Effector memory CD4-positive, alpha-beta T cell (primary cell): Measurements from ENCODE around the gene C9.
"Not testable (repeated sequence)": the region's sequence is repeated elsewhere in the genome, so short reads cannot be mapped to it uniquely, and the experiment has no call there.

Source experiments
- DNase-seq, 3 donors: peaks; one replicate each; pipeline ENCODE4 v3.0.0-alpha.2; 2020
- H3K27ac ChIP-seq: 2 replicates; pipeline ENCODE4 v1.7.0; 2013; ENCODE audit warnings: mild to moderate bottlenecking, low read length, moderate library complexity; ENCODE audit not compliant: insufficient read depth, poor library complexity, severe bottlenecking
- H3K27me3 ChIP-seq: replicated peaks from 2 replicates; pipeline ENCODE4 v1.7.0; 2013; ENCODE audit warnings: mild to moderate bottlenecking, low read length; ENCODE audit not compliant: insufficient read depth, control insufficient read depth, poor library complexity, severe bottlenecking
- H3K36me3 ChIP-seq: 2 replicates; pipeline ENCODE4 v1.7.0; 2013; ENCODE audit warnings: mild to moderate bottlenecking, low read length, moderate library complexity; ENCODE audit not compliant: control insufficient read depth, insufficient read depth
- H3K4me1 ChIP-seq: 2 replicates; pipeline ENCODE4 v1.7.0; 2013; ENCODE audit warnings: low read length, mild to moderate bottlenecking; ENCODE audit not compliant: control insufficient read depth, insufficient read depth, poor library complexity, severe bottlenecking
- H3K4me3 ChIP-seq: 2 replicates; pipeline ENCODE4 v1.7.0; 2013; ENCODE audit warnings: low read length, low read depth, mild to moderate bottlenecking; ENCODE audit not compliant: insufficient read depth, poor library complexity, severe bottlenecking
- H3K9me3 ChIP-seq: 2 replicates; pipeline ENCODE4 v1.7.0; 2013; ENCODE audit warnings: mild to moderate bottlenecking, low read length, moderate library complexity; ENCODE audit not compliant: control insufficient read depth

C9 gene

GRCh38 chr5:39273314-39273954, 90.9 kb downstream of the C9 start:
- no peak overlapping the region for H3K4me3 ChIP-seq
- no peaks in the 10 kb centered on the region for H3K9me3 ChIP-seq
- H3K4me1 ChIP-seq = peaks cover 20% of the 10 kb centered on the region
- no peaks in the 10 kb centered on the region for H3K27me3 ChIP-seq
- H3K27ac ChIP-seq = peak overlapping the region; percentile 78
- no peak for DNase-seq
- H3K36me3 ChIP-seq = no peaks in the 10 kb centered on the region

GRCh38 chr5:39272869-39273231, 91.4 kb downstream of the C9 start:
- Histone ChIP-seq H3K27ac (peak overlapping the region; percentile 78), H3K4me1 (peaks cover 20% of the 10 kb centered on the region)
- not testable (repeated sequence) for H3K9me3 ChIP-seq, H3K4me3 ChIP-seq, H3K27me3 ChIP-seq, H3K36me3 ChIP-seq, DNase-seq

GRCh38 chr5:39270225-39270848, 94.0 kb downstream of the C9 start:
- no peak for DNase-seq
- Histone ChIP-seq H3K4me3 (no peak overlapping the region), H3K27me3 (no peaks in the 10 kb centered on the region), H3K27ac (no peak overlapping the region), H3K9me3 (no peaks in the 10 kb centered on the region), H3K36me3 (no peaks in the 10 kb centered on the region), H3K4me1 (peaks cover 20% of the 10 kb centered on the region)

- Histone ChIP-seq H3K36me3 (no peaks in the 10 kb centered on the region), H3K4me1 (no peaks in the 10 kb centered on the region), H3K27ac (no peak overlapping the region), H3K4me3 (no peak overlapping the region), H3K9me3 (no peaks in the 10 kb centered on the region), H3K27me3 (no peaks in the 10 kb centered on the region)
- no peak for DNase-seq
These were observed 97.1 kb downstream of the C9 start for GRCh38 chr5:39267186-39267585.

- no peaks in the 10 kb centered on the region for H3K9me3 ChIP-seq
- no peaks in the 10 kb centered on the region for H3K4me1 ChIP-seq
- no peak overlapping the region for H3K4me3 ChIP-seq
- no peaks in the 10 kb centered on the region for H3K27me3 ChIP-seq
- DNase-seq = no peak
- H3K27ac ChIP-seq = no peak overlapping the region
- H3K36me3 ChIP-seq = no peaks in the 10 kb centered on the region
These were observed 97.9 kb downstream of the C9 start for GRCh38 chr5:39266442-39266841.

GRCh38 chr5:39264528-39264927, 99.8 kb downstream of the C9 start:
- H3K4me3 ChIP-seq = no peak overlapping the region
- DNase-seq = no peak
- H3K27me3 ChIP-seq = no peaks in the 10 kb centered on the region
- H3K36me3 ChIP-seq = no peaks in the 10 kb centered on the region
- H3K4me1 ChIP-seq = no peaks in the 10 kb centered on the region
- no peaks in the 10 kb centered on the region for H3K9me3 ChIP-seq
- H3K27ac ChIP-seq = no peak overlapping the region

GRCh38 chr5:39262981-39263380, 101.3 kb downstream of the C9 start:
- Histone ChIP-seq H3K27me3 (no peaks in the 10 kb centered on the region), H3K36me3 (no peaks in the 10 kb centered on the region), H3K4me1 (no peaks in the 10 kb centered on the region), H3K27ac (no peak overlapping the region), H3K4me3 (no peak overlapping the region), H3K9me3 (no peaks in the 10 kb centered on the region)
- DNase-seq = no peak

- Histone ChIP-seq H3K27ac (no peak overlapping the region), H3K36me3 (no peaks in the 10 kb centered on the region), H3K4me3 (no peak overlapping the region), H3K4me1 (no peaks in the 10 kb centered on the region), H3K9me3 (no peaks in the 10 kb centered on the region), H3K27me3 (no peaks in the 10 kb centered on the region)
- DNase-seq = no peak
These were observed 104.2 kb downstream of the C9 start for GRCh38 chr5:39260095-39260494.

- Histone ChIP-seq H3K4me1 (no peaks in the 10 kb centered on the region), H3K4me3 (no peak overlapping the region), H3K27ac (no peak overlapping the region)
These were observed 106.7 kb downstream of the C9 start for GRCh38 chr5:39257554-39257953.

GRCh38 chr5:39256477-39257235, 107.6 kb downstream of the C9 start:
- no peaks in the 10 kb centered on the region for H3K36me3 ChIP-seq
- no peaks in the 10 kb centered on the region for H3K4me1 ChIP-seq
- no peak for DNase-seq
- H3K4me3 ChIP-seq = no peak overlapping the region
- H3K27ac ChIP-seq = no peak overlapping the region
- H3K9me3 ChIP-seq = no peaks in the 10 kb centered on the region
- H3K27me3 ChIP-seq = no peaks in the 10 kb centered on the region

More at GRCh38 chr5:39257554-39257953, 106.7 kb downstream of the C9 start:
- H3K9me3 ChIP-seq = no peaks in the 10 kb centered on the region
- H3K27me3 ChIP-seq = no peaks in the 10 kb centered on the region
- no peaks in the 10 kb centered on the region for H3K36me3 ChIP-seq
- no peak for DNase-seq
